ENCODE data around the gene PLEKHA7. TPM values are rescaled to one million over a fixed set of nuclear protein-coding genes. Genes with fewer than 3 reads are reported as not detected.
A peak's percentile ranks its signal among the peaks of the same experiment; 100 is the strongest.

The PLEKHA7 gene
- total and polyA plus RNA-seq, 2 of the 8 experiments (the other 6 are each of a cell fraction or from before 2014, with no cell fraction given), result 11.4 to 25.6 TPM

- no peak overlapping the region for H2BK12ac ChIP-seq (ENCODE audit: low read depth, low read length)
- H2AFZ ChIP-seq (ENCODE audit: low read length), result 0 out of 2 replicates have a peak overlapping the region, but pooled peaks have one; percentile 64
- H3K4me1 ChIP-seq (replicated peaks in 1 of 4; ENCODE audit: control insufficient read depth in 3 of 4, insufficient read depth in 4 of 4, low read length in 3 of 4), result peaks cover 0 to 6% (median 3%) of the 10 kb centered on the region in 4 experiments; a peak in 4 of 7 replicates
- H3K9me3 ChIP-seq (ENCODE audit: insufficient read depth in 2 of 2, low read depth in 1 of 2, low read length in 1 of 2), result no peaks in the 10 kb centered on the region
- no peak overlapping the region for H2BK120ac ChIP-seq (replicated peaks; ENCODE audit: low read depth, low read length)
- H4K8ac ChIP-seq (ENCODE audit: extremely low read depth, insufficient read depth, low read length), result peak overlapping the region; percentile 99; the same call in 1 of the 2 replicates
- H2AK5ac ChIP-seq (ENCODE audit: low read depth, low read length), result no peak overlapping the region
- DNase-seq (ENCODE audit: low read depth in 1 of 2, low spot score in 2 of 2) (no peak), FAIRE-seq (no peak)
- H4K5ac ChIP-seq (ENCODE audit: insufficient read length, low read depth, low read length), result peak overlapping the region; percentile 85
- H2BK15ac ChIP-seq (ENCODE audit: low read length), result no peak overlapping the region
- peak overlapping the region; percentile 37 for H3K56ac ChIP-seq (replicated peaks; ENCODE audit: insufficient read length, low read depth, low read length)
- H3K23me2 ChIP-seq (ENCODE audit: low read depth, low read length), result no peaks in the 10 kb centered on the region; the same call in 1 of the 2 replicates
- peak overlapping the region; percentile 88; the same call in 1 of the 2 replicates for H3K18ac ChIP-seq (ENCODE audit: extremely low read depth, low read length)
- H4K20me1 ChIP-seq (replicated peaks in 1 of 2; ENCODE audit: control insufficient read depth in 1 of 2, insufficient read depth in 2 of 2, low read length in 2 of 2), result peaks cover 3 to 8% of the 10 kb centered on the region in 2 experiments
- H3K79me2 ChIP-seq (ENCODE audit: control insufficient read depth in 1 of 2, insufficient read depth in 2 of 2, low read length in 2 of 2), result peaks cover 31 to 60% of the 10 kb centered on the region in 2 experiments
- H3K4me2 ChIP-seq (ENCODE audit: insufficient read depth in 1 of 2, low read depth in 2 of 2, low read length in 2 of 2), result peak overlapping the region; percentile 70 to 85
- H3K79me1 ChIP-seq (ENCODE audit: low read depth, low read length), result peaks cover 10% of the 10 kb centered on the region
- no peak overlapping the region for H3K14ac ChIP-seq (ENCODE audit: insufficient read length)
- peak overlapping the region; percentile 94 for H3K27ac ChIP-seq (ENCODE audit: low read depth, low read length)
- peaks cover 0 to 12% (median 1%) of the 10 kb centered on the region in 4 experiments; a peak in 2 of 8 replicates for H3K36me3 ChIP-seq (ENCODE audit: control insufficient read depth in 2 of 4, insufficient read depth in 4 of 4, low read length in 3 of 4)
- no peak overlapping the region for H3K4ac ChIP-seq (replicated peaks; ENCODE audit: insufficient read length, low read depth, low read length)
- H3K23ac ChIP-seq (ENCODE audit: insufficient read length), result no peak overlapping the region
- WGBS, 2 experiments (ENCODE audit: extremely low coverage in 1 of 2, insufficient coverage in 1 of 2, insufficient read length in 1 of 2, insufficient replicate concordance in 2 of 2, low coverage in 1 of 2, low lambda C conversion rate in 2 of 2, missing lambda C conversion rate in 1 of 2), result 9% methylated on average over 32 of the region's 32 CpGs; no CpG with 5 or more reads in 1 of the 2 experiments
- peak overlapping the region; percentile 96 for H2BK5ac ChIP-seq (ENCODE audit: low read depth, low read length)
- no peaks in the 10 kb centered on the region for H3K27me3 ChIP-seq (replicated peaks in 1 of 4; ENCODE audit: control insufficient read depth in 3 of 4, extremely low read depth in 1 of 4, insufficient read depth in 3 of 4, low read length in 3 of 4)
- TF ChIP-seq ATF2 (IDR thresholded peaks at IDR 0.05; ENCODE audit: low read length), result no peak
- 0 out of 4 replicates have a peak, but pooled peaks of 1 of the 2 experiments have one; percentile 64 for TF ChIP-seq SIN3A (conservative IDR thresholded peaks at IDR 0.05 in 1 of 2, IDR thresholded peaks at IDR 0.05 in 1 of 2; ENCODE audit: low read depth in 1 of 2, low read length in 2 of 2)
- TF ChIP-seq SAP30 (IDR thresholded peaks at IDR 0.05; ENCODE audit: insufficient read depth, insufficient replicate concordance, low read length), result no peak
- TF ChIP-seq KDM4A (IDR thresholded peaks at IDR 0.05; ENCODE audit: low read depth, low read length, severe bottlenecking), result peak; percentile 20
- H3K9ac ChIP-seq (replicated peaks in 1 of 4; ENCODE audit: extremely low read depth in 1 of 4, low read depth in 3 of 4, low read length in 3 of 4), result peak overlapping the region; percentile 88 to 100 (median 96)
- ChIA-PET CTCF (ENCODE audit: partially characterized antibody) (interaction anchor here (1.0 to 1.7 kb wide), 4 partner anchors 35 to 270 kb away, joined by 3 to 4 read pairs (median 4); no protein-coding TSS in a partner anchor), POLR2A (ENCODE audit: partially characterized antibody) (interaction anchor here (0.8 to 4.0 kb wide), 15 partner anchors 10 to 297 kb away, joined by 3 to 30 read pairs (median 4); no protein-coding TSS in a partner anchor)
- no peak overlapping the region for H2BK20ac ChIP-seq (ENCODE audit: low read length)
- H4K91ac ChIP-seq (replicated peaks; ENCODE audit: insufficient read length, low read length), result no peak overlapping the region
- peak overlapping the region; percentile 82 to 100 (median 90) for H3K4me3 ChIP-seq (ENCODE audit: extremely low read depth in 1 of 4, insufficient read depth in 2 of 4, low read depth in 3 of 4, low read length in 4 of 4)
Measured at GRCh38 chr11:16738947-16739815, 275.0 kb downstream of the PLEKHA7 start.
